ENCODE data around the gene FAM204A.

Gene FAM204A

GRCh38 chr10:118282670-118283069 is 59.5 kb downstream of the FAM204A start:
- Histone ChIP-seq H3K4me2 (ENCODE audit: low read length) (no peak overlapping the region), H3K27ac (ENCODE audit: low read depth, low read length) (no peak overlapping the region), H3K9me3 (ENCODE audit: control insufficient read depth, insufficient read depth, low read length) (no peaks in the 10 kb centered on the region), H3K79me2 (ENCODE audit: control insufficient read depth, low read length) (no peaks in the 10 kb centered on the region), H3K9me2 (replicated peaks; ENCODE audit: control insufficient read depth, low read length) (no peaks in the 10 kb centered on the region), H3K36me3 (ENCODE audit: control insufficient read depth, low read length) (no peaks in the 10 kb centered on the region), H3K4me3 (ENCODE audit: low read length) (no peak overlapping the region), H3K27me3 (ENCODE audit: control insufficient read depth, low read length) (no peaks in the 10 kb centered on the region), H3K4me1 (ENCODE audit: control insufficient read depth, low read length) (no peaks in the 10 kb centered on the region), H4K20me1 (ENCODE audit: control insufficient read depth, insufficient read depth, low read depth, low read length) (no peaks in the 10 kb centered on the region), H3F3A (ENCODE audit: control insufficient read depth, insufficient read depth) (no peaks in the 10 kb centered on the region)
- TF ChIP-seq CTCF (IDR thresholded peaks at IDR 0.05; ENCODE audit: low read depth, low read length, poor library complexity, severe bottlenecking): no peak
- TF ChIP-seq EZH2phosphoT487 (IDR thresholded peaks at IDR 0.05; ENCODE audit: borderline replicate concordance, low read length): no peak

- Histone ChIP-seq H3K4me1 (ENCODE audit: control insufficient read depth, low read length) (no peaks in the 10 kb centered on the region), H3K27ac (ENCODE audit: low read depth, low read length) (no peak overlapping the region), H3F3A (ENCODE audit: control insufficient read depth, insufficient read depth) (no peaks in the 10 kb centered on the region), H3K36me3 (ENCODE audit: control insufficient read depth, low read length) (no peaks in the 10 kb centered on the region), H3K4me2 (ENCODE audit: low read length) (no peak overlapping the region), H3K4me3 (ENCODE audit: low read length) (no peak overlapping the region), H3K27me3 (ENCODE audit: control insufficient read depth, low read length) (no peaks in the 10 kb centered on the region), H4K20me1 (ENCODE audit: control insufficient read depth, insufficient read depth, low read depth, low read length) (no peaks in the 10 kb centered on the region), H3K9me3 (ENCODE audit: control insufficient read depth, insufficient read depth, low read length) (no peaks in the 10 kb centered on the region), H3K79me2 (ENCODE audit: control insufficient read depth, low read length) (no peaks in the 10 kb centered on the region), H3K9me2 (replicated peaks; ENCODE audit: control insufficient read depth, low read length) (no peaks in the 10 kb centered on the region)
- TF ChIP-seq EZH2phosphoT487 (IDR thresholded peaks at IDR 0.05; ENCODE audit: borderline replicate concordance, low read length): no peak
- no peak for TF ChIP-seq CTCF (IDR thresholded peaks at IDR 0.05; ENCODE audit: low read depth, low read length, poor library complexity, severe bottlenecking)
Measured at GRCh38 chr10:118278649-118279048, 63.5 kb downstream of the FAM204A start.

GRCh38 chr10:118277871-118278270 is 64.3 kb downstream of the FAM204A start:
- Histone ChIP-seq H3F3A (ENCODE audit: control insufficient read depth, insufficient read depth) (no peaks in the 10 kb centered on the region), H3K9me3 (ENCODE audit: control insufficient read depth, insufficient read depth, low read length) (no peaks in the 10 kb centered on the region), H3K4me1 (ENCODE audit: control insufficient read depth, low read length) (no peaks in the 10 kb centered on the region), H3K27ac (ENCODE audit: low read depth, low read length) (no peak overlapping the region), H4K20me1 (ENCODE audit: control insufficient read depth, insufficient read depth, low read depth, low read length) (no peaks in the 10 kb centered on the region), H3K4me3 (ENCODE audit: low read length) (no peak overlapping the region), H3K36me3 (ENCODE audit: control insufficient read depth, low read length) (no peaks in the 10 kb centered on the region), H3K79me2 (ENCODE audit: control insufficient read depth, low read length) (no peaks in the 10 kb centered on the region), H3K4me2 (ENCODE audit: low read length) (no peak overlapping the region), H3K9me2 (replicated peaks; ENCODE audit: control insufficient read depth, low read length) (no peaks in the 10 kb centered on the region), H3K27me3 (ENCODE audit: control insufficient read depth, low read length) (no peaks in the 10 kb centered on the region)
- TF ChIP-seq EZH2phosphoT487 (IDR thresholded peaks at IDR 0.05; ENCODE audit: borderline replicate concordance, low read length): no peak
- TF ChIP-seq CTCF (IDR thresholded peaks at IDR 0.05; ENCODE audit: low read depth, low read length, poor library complexity, severe bottlenecking): no peak

GRCh38 chr10:118276727-118277126 is 65.4 kb downstream of the FAM204A start:
- Histone ChIP-seq H3K27me3 (ENCODE audit: control insufficient read depth, low read length) (peaks cover 6% of the 10 kb centered on the region; the same call in 1 of the 2 replicates), H4K20me1 (ENCODE audit: control insufficient read depth, insufficient read depth, low read depth, low read length) (no peaks in the 10 kb centered on the region), H3K9me3 (ENCODE audit: control insufficient read depth, insufficient read depth, low read length) (no peaks in the 10 kb centered on the region), H3F3A (ENCODE audit: control insufficient read depth, insufficient read depth) (no peaks in the 10 kb centered on the region), H3K4me2 (ENCODE audit: low read length) (no peak overlapping the region), H3K27ac (ENCODE audit: low read depth, low read length) (no peak overlapping the region), H3K79me2 (ENCODE audit: control insufficient read depth, low read length) (no peaks in the 10 kb centered on the region), H3K4me1 (ENCODE audit: control insufficient read depth, low read length) (no peaks in the 10 kb centered on the region), H3K4me3 (ENCODE audit: low read length) (no peak overlapping the region), H3K9me2 (replicated peaks; ENCODE audit: control insufficient read depth, low read length) (no peaks in the 10 kb centered on the region), H3K36me3 (ENCODE audit: control insufficient read depth, low read length) (no peaks in the 10 kb centered on the region)
- TF ChIP-seq EZH2phosphoT487 (IDR thresholded peaks at IDR 0.05; ENCODE audit: borderline replicate concordance, low read length): no peak
- TF ChIP-seq CTCF (IDR thresholded peaks at IDR 0.05; ENCODE audit: low read depth, low read length, poor library complexity, severe bottlenecking): no peak
